ENCODE results near the gene CFAP410.

DNA sequence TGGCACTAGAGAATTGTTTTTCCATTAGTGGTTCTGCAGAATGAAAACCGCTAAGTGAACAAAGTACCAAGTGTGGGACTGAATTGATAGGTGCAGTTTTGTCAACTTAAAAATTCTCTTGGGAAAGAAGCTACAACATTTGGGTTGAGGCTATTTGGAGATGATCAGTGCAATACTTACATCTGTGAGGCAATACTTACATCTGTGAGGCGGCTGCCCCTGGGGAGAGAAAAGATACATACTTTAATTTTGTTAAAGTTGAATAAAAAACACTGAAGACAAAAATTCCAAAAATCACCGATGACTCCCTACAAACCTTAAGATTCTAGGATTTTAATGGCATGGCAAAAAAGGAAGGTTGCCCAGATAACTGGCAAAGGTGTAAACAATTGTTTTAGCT lies 1.7 kb downstream of the CFAP410 start:
- TF ChIP-seq POLR2A (IDR thresholded peaks at IDR 0.05) (no peak), CTCF (IDR thresholded peaks at IDR 0.05 in 8 of 11, conservative IDR thresholded peaks at IDR 0.05 in 3 of 11) (no peak)

Measured in spleen (tissue), 7 donors.